T-helper 2 cell treated with Interferon-gamma antibody and Interleukin-4, amounts not matched to agents 5 μg/mL and 100 μg/mL, for 36 hours (primary cell): ENCODE results near the gene CFAP20.
A peak's percentile ranks its signal among the peaks of the same experiment; 100 is the strongest.

Source experiments
- DNase-seq: peaks from one replicate; pipeline ENCODE4 v3.0.0; 2021; ENCODE audit warnings: low spot score
- H3K27ac Mint-ChIP-seq: one replicate; pipeline ENCODE4 v1.8.0; 2021; ENCODE audit warnings: mild to moderate bottlenecking, mixed read lengths
- H3K27me3 Mint-ChIP-seq: one replicate; pipeline ENCODE4 v1.8.0; 2021; ENCODE audit warnings: low read depth, mixed read lengths
- H3K36me3 Mint-ChIP-seq: one replicate; pipeline ENCODE4 v1.8.0; 2021; ENCODE audit warnings: low read depth, mixed read lengths
- H3K4me1 Mint-ChIP-seq: one replicate; pipeline ENCODE4 v1.8.0; 2021; ENCODE audit warnings: low read depth, mixed read lengths
- H3K4me3 Mint-ChIP-seq: one replicate; pipeline ENCODE4 v1.8.0; 2022; ENCODE audit warnings: mild to moderate bottlenecking, moderate library complexity, mixed read lengths
- H3K9me3 Mint-ChIP-seq: one replicate; pipeline ENCODE4 v1.8.0; 2021; ENCODE audit warnings: mixed read lengths

CFAP20 gene

DNA sequence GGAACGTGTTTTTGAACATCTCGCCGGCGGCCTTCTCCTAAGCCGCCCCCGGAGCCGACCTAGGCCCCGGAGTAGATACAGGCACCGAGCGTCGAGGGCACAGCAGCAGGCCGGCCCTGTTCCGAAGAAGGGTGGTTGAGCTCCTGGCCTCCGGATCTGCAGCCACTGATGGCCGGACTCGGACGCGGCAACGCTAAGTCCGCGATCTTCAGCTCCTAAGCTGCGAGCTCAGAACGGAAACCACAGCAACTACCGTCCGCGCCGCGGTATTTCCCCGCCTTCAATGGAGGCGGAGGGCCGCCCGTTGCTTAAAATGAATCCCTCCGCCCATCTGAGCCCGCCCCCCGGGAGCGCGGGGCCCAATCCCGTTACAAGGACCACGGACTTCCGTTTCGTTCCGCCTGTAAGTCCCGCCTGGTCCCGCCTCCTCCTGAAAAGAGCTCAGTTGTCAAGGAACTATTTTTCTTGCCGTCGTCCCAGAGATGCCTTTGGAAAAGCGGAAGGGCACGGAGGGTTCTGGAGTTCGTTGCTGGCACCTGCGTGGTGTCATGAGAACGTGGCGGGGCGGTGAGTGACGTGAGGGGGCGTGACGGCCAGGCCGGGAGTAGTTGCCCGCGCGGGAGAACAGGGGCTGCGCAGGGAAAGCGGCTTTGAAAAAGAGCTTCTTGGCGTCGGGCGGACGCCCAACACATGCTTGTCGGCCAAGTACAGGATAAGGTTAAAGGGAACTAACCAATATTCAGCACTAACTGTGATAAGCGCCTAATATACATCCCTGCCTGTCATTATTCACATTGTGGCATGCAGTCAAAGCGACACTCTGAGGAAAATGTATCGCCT lies at the start of gene CFAP20:
Gene CFAP20 (minus strand): TSS at position 285 of the 840 bp plus-strand sequence. CDS start 266 bp downstream, at position 19.
- Mint-ChIP-seq H3K27me3 (no peaks in the 10 kb centered on the region), H3K36me3 (peaks cover 9% of the 10 kb centered on the region), H3K27ac (peak within 1 kb of the TSS; percentile 82), H3K4me1 (peaks cover 32% of the 10 kb centered on the region), H3K9me3 (no peaks in the 10 kb centered on the region), H3K4me3 (peak within 1 kb of the TSS; percentile 87)
- peak; percentile 98 for DNase-seq

DNA sequence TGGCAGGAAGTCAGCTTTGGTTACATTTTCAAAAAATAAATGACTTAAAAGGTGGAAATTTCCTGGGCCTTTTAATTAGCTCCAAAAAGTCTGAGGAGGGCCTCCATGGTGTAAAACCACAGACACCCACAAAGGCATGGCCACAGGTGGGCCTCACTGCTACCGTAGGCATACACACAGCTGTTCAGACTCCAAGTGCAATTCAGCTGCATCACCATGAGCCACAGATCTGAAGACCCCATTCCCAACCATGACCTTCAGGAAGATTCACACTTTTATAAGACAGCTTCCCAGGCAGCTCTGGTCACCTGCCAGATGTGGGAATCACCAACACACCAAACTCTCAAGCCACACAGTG lies 48.2 kb upstream of the CFAP20 start:
- DNase-seq = no peak
- Mint-ChIP-seq H3K9me3 (peaks cover 7% of the 10 kb centered on the region), H3K4me1 (peaks cover 20% of the 10 kb centered on the region), H3K4me3 (peak overlapping the region; percentile 62), H3K36me3 (peaks cover 50% of the 10 kb centered on the region), H3K27me3 (no peaks in the 10 kb centered on the region), H3K27ac (peak overlapping the region; percentile 86)

DNA sequence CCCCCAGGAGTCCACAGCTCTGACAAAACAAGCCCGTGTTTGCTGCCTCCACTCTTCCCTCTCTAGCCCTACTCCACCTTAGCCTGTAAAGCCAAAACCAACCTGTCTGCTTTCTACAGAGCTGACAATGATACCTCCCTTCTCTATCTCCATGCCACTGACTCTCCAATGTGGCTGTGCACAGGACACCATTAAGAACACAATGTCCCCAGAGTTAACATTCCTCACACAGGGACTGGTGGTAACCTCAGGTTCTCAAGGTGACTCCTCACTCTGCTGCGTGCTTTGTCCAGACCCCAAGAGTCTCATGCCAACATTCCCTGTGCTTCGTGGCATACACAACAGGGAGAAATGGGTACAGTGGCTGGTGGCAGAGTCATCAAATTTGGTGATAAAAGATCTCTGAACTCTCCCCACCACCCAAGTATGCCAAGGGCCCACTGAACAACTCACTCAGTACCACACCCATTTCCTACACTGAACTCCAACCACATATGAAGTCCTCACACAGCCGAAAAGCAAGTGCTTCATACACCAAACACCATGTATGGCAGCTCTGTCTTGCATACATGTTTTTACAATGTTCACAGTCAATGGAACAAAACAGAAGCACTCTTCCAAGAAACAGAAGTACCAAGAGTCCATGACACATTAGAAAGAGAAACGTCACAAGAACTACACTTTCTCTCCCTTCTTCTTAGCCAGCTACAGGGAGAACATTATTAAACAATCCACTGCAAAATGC lies 47.6 kb upstream of the CFAP20 start:
- Mint-ChIP-seq H3K9me3 (peaks cover 7% of the 10 kb centered on the region), H3K4me1 (peaks cover 20% of the 10 kb centered on the region), H3K27ac (peak overlapping the region; percentile 86), H3K4me3 (peak overlapping the region; percentile 62), H3K27me3 (no peaks in the 10 kb centered on the region), H3K36me3 (peaks cover 47% of the 10 kb centered on the region)
- no peak for DNase-seq

DNA sequence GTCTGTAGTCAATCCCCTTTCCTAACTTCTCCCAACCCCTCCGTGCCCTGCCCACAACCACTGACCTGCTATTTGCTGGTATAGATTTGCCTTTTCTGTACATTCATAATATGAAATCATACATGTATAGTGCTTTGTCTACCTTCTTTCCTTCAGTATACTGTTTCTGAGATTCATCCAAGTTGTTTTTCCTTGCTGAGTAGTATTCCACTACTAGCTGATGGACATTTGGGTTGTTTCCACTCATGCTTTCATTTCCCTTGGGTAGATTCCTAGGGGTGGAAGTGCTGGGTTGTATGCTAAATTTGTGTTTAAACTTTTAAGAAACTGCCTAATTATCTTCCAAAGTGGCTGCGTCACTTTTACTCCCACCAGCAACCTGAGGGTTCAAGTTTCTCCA lies 41.0 kb upstream of the CFAP20 start:
- Mint-ChIP-seq H3K27ac (no peak overlapping the region), H3K4me1 (no peaks in the 10 kb centered on the region), H3K36me3 (peaks cover 49% of the 10 kb centered on the region)

DNA sequence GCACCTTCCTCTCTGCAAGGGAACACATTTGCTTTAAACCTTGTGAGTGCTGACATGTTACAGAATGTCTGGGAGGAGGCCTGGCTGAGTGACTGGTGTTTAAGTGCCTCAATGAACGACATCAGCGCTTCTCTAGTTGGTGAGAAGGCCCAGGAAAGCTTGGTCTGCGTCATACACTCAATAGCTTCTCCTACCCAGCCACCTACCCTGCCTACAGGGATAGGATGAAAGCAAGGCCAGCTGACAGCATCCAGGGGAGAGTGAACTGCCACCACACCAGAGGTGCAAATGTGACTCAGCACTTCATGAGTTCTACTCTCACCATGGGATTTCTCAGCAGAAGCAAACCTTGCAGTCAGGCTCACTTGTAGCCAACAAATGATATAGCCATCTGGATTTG lies 31.7 kb upstream of the CFAP20 start:
- H3K4me1 Mint-ChIP-seq = no peaks in the 10 kb centered on the region
- no peak overlapping the region for H3K27ac Mint-ChIP-seq
- no peak for DNase-seq
- peaks cover 36% of the 10 kb centered on the region for H3K36me3 Mint-ChIP-seq
- no peaks in the 10 kb centered on the region for H3K9me3 Mint-ChIP-seq
- no peak overlapping the region for H3K4me3 Mint-ChIP-seq
- no peaks in the 10 kb centered on the region for H3K27me3 Mint-ChIP-seq

More for the DNA sequence above, 41.0 kb upstream of the CFAP20 start:
- Mint-ChIP-seq H3K9me3 (no peaks in the 10 kb centered on the region), H3K27me3 (no peaks in the 10 kb centered on the region), H3K4me3 (no peak overlapping the region)
- no peak for DNase-seq

DNA sequence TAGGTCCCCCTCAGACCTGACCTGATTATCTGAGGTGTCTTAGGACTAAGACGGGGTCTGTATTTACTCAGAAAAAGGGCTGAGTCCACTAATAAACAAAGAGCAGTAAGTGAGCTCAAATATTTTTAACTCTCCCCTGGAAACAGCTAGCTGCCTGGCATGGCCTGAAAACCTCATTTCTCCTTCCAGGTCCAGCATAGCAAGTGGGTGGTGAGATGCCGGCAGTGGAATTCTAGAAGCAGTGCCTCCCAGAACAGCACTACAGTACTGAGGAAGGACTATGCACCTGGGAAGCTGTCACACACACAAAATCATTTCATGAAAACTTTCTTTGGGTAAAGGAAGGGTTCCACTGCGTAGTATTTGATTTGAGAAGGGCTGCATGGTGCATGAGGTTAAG lies 29.5 kb upstream of the CFAP20 start:
- no peak overlapping the region for H3K4me3 Mint-ChIP-seq
- no peaks in the 10 kb centered on the region for H3K27me3 Mint-ChIP-seq
- peaks cover 17% of the 10 kb centered on the region for H3K36me3 Mint-ChIP-seq
- H3K27ac Mint-ChIP-seq = no peak overlapping the region
- no peaks in the 10 kb centered on the region for H3K9me3 Mint-ChIP-seq
- H3K4me1 Mint-ChIP-seq = no peaks in the 10 kb centered on the region
- DNase-seq = no peak

DNA sequence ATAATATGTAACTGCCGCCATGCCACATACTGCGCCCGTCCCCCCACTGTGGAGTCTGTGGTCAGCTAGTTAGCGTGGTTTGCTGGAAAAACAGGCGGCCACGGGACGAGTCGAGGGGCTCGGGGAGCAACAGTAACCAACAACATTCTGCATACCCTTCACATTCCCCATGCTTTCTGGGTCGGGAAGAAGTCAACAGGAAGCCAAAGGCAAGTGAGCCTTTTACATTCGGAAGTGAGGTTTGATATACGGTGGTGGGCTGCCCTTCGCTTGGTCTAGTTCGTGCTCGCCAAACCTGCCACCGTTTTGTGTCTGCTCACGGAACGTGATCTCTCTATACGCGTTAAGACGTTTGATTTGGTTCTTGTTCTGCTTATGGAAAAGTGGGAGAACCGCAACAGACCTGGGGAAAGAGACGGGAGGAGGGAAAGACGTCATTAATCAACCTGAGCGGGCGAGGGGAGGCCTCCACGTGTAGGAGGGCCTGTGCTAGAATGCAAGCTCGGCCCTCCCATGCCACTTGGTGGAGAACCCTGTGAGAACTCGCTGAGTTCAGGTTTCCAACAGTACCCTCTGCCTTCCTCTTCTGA lies 28.9 kb upstream of the CFAP20 start:
- Mint-ChIP-seq H3K27me3 (no peaks in the 10 kb centered on the region), H3K27ac (no peak overlapping the region), H3K4me3 (no peak overlapping the region), H3K9me3 (no peaks in the 10 kb centered on the region), H3K36me3 (peaks cover 13% of the 10 kb centered on the region), H3K4me1 (no peaks in the 10 kb centered on the region)
- no peak for DNase-seq

DNA sequence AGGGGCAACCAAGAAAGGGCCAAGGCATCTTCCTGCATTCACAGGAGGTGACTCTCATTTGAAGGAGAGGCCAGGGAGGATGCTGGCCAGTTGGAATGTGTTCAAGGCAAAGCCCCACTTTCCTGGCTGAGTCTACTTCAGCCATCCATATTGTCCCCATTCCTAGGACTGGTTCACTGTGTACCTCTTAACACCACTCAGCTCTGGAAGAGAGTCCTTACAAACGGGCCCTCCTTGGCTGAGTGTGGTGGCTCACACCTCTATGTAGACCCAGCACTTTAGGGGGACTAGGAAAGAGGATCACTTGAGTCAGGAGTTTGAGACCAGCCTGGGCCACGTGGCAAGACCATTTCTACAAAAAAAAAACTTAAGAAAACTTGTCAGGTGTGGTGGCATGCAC lies 28.1 kb upstream of the CFAP20 start:
- H3K27ac Mint-ChIP-seq = no peak overlapping the region

DNA sequence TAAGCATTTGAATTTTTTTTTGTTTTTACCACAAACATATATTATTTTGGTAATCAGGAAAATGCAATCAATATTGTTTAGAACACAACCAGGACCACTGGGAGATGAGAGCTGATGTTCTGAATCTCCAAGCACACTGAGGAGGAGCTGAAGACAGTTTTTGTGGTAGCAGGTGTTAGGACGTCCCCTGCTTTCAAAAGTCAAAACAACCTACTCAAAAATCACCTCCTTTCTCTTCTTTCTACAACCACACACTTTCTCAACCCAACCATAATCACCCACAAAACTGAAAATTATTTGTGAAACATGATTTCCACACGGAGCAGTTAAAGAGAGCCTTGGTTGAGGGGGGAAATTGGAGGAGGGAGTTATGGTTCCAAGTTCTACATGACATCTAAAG lies 26.7 kb upstream of the CFAP20 start:
- no peak overlapping the region for H3K27ac Mint-ChIP-seq
- H3K9me3 Mint-ChIP-seq = no peaks in the 10 kb centered on the region
- no peak overlapping the region for H3K4me3 Mint-ChIP-seq
- no peaks in the 10 kb centered on the region for H3K4me1 Mint-ChIP-seq
- no peaks in the 10 kb centered on the region for H3K27me3 Mint-ChIP-seq
- peaks cover 5% of the 10 kb centered on the region for H3K36me3 Mint-ChIP-seq
- no peak for DNase-seq

More for the DNA sequence above, 28.1 kb upstream of the CFAP20 start:
- DNase-seq = no peak
- Mint-ChIP-seq H3K4me3 (no peak overlapping the region), H3K9me3 (no peaks in the 10 kb centered on the region), H3K4me1 (no peaks in the 10 kb centered on the region), H3K27me3 (no peaks in the 10 kb centered on the region), H3K36me3 (peaks cover 7% of the 10 kb centered on the region)

DNA sequence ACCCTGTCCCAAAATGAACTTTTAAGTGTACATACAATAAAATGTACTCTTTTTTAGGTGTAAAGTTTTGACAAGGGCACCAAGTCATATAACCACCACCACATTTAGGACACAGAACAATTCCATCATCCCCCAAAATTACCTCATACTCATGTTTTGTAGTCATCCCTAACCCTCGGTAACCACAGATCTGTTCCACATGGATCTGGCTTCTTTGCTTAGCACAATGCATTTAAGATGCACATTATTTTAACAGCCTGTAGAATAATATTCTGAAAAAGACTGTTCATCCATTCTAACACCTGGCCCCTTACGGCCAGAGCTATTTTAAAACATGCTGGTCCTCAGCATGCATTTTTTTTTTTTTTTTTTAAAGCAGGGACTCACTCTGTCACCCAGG lies 25.2 kb upstream of the CFAP20 start:
- H3K9me3 Mint-ChIP-seq = no peaks in the 10 kb centered on the region
- H3K27me3 Mint-ChIP-seq = no peaks in the 10 kb centered on the region
- H3K4me3 Mint-ChIP-seq = no peak overlapping the region
- H3K27ac Mint-ChIP-seq = no peak overlapping the region
- H3K4me1 Mint-ChIP-seq = no peaks in the 10 kb centered on the region
- H3K36me3 Mint-ChIP-seq = peaks cover 5% of the 10 kb centered on the region
- no peak for DNase-seq

DNA sequence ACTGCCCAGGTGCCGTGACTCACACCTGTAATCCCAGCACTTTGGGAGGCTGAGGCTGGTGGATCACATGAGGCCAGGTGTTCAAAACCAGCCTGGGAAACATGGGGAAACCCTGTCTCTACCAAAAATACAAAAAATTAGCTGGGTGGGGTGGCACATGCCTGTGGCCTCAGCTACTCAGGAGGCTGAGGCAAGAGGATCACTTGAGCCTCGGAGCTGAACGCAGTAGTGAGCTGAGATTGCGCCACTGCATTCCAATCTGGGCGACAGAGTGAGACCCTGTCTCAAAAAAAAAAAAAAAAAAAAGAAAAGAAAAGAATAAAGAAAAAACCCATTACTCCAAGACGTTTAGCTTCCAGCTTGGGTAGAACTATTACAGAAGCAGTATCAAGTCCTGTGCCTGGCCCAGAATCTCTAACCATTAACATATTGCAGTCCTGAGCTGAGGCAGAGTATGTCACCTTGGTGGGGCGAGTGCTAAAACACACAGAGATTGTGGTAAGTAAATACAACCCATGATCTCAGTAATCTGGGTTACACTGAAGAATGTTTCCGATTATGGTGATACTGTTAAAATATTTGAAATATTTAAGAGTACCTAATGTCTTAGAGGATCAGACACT lies 23.2 kb upstream of the CFAP20 start:
- Mint-ChIP-seq H3K27ac (no peak overlapping the region), H3K4me1 (no peaks in the 10 kb centered on the region)
- no peak for DNase-seq

DNA sequence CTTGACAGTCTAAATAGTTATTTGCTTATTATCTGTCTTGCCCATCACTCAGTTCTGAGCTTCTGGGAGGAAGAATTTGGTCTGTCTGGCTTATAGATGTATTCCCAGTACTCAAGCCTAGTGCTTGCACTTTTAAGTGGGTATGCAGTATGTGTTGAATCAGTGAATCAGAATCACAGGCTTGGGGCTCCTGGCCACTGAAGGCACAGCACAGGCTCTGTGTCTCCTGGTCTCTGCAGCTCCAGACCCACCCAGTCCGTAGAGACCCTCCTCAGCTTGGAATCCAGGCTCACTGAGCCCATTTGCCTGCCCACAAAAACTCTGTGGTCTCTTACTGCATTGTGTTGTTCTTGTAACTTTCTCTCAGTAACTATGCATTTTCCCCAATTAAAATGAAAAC lies 19.3 kb upstream of the CFAP20 start:
- H3K4me3 Mint-ChIP-seq = no peak overlapping the region
- DNase-seq = no peak
- H3K27me3 Mint-ChIP-seq = peaks cover 2% of the 10 kb centered on the region
- no peak overlapping the region for H3K27ac Mint-ChIP-seq
- H3K36me3 Mint-ChIP-seq = no peaks in the 10 kb centered on the region
- H3K9me3 Mint-ChIP-seq = no peaks in the 10 kb centered on the region
- no peaks in the 10 kb centered on the region for H3K4me1 Mint-ChIP-seq

More for the DNA sequence above, 23.2 kb upstream of the CFAP20 start:
- Mint-ChIP-seq H3K36me3 (no peaks in the 10 kb centered on the region), H3K27me3 (no peaks in the 10 kb centered on the region), H3K9me3 (no peaks in the 10 kb centered on the region), H3K4me3 (no peak overlapping the region)

DNA sequence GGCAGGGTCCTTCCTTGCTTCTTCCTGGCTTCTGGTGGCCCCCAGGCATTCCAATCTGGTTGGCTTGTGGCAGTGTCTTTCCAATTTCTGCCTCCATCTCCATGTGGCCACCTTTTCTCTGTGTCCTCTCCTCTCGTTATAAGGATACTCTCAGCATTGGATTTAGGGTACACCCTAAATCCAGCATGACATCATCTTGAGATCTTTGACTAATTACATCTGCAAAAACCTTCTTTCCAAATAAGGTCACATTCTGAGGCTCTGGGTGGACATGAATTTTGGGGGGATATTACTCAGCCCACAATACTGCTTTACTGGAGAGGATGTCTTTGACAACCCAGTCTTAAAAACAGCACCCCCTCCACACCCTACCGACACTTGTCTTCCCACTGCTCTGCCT lies 18.9 kb upstream of the CFAP20 start:
- Mint-ChIP-seq H3K27ac (no peak overlapping the region), H3K4me1 (no peaks in the 10 kb centered on the region), H3K4me3 (no peak overlapping the region), H3K36me3 (no peaks in the 10 kb centered on the region), H3K27me3 (peaks cover 2% of the 10 kb centered on the region), H3K9me3 (no peaks in the 10 kb centered on the region)
- DNase-seq = no peak

DNA sequence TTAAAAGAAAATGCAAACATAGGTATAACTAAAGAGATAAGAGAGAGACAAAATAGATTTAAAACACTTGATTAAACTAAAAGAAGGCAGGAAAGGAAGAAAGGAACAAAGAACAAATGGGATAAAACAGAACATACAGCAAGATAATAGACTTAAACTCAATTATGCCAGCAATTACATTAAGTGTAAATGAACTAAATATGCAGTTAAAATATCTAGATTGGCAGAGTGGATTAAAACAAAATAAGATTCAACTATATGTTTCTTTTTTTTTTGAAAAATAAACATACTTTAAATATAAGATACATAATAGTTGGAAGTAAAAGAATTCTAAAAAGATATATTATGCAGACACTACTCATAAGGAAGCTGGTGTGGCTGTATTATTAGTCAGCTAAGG lies 9.7 kb upstream of the CFAP20 start:
- no peak overlapping the region for H3K4me3 Mint-ChIP-seq
- H3K36me3 Mint-ChIP-seq = peaks cover 3% of the 10 kb centered on the region
- H3K4me1 Mint-ChIP-seq = no peaks in the 10 kb centered on the region
- DNase-seq = no peak
- H3K27ac Mint-ChIP-seq = no peak overlapping the region
- H3K27me3 Mint-ChIP-seq = no peaks in the 10 kb centered on the region
- H3K9me3 Mint-ChIP-seq = peaks cover 17% of the 10 kb centered on the region
